Astrocyte of the cerebellum (primary cell): ENCODE measurements around the gene DOCK10.
A peak's percentile ranks its signal among the peaks of the same experiment; 100 is the strongest.

Experiments
- DNase-seq: peaks from one replicate; pipeline ENCODE4 v3.0.0-alpha.2; 2011; ENCODE audit warnings: low read depth
- H3K4me3 ChIP-seq: 2 replicates; pipeline ENCODE4 v1.5.1; 2011; ENCODE audit warnings: mild to moderate bottlenecking, low read depth, low read length, moderate library complexity
- in situ Hi-C: cut with HindIII; loops from 2 replicates; pipeline ENCODE4 v1.10.0; 2017; ENCODE audit warnings: low sequenced_read_pairs
- TF ChIP-seq, protein P1 (sequence below): IDR thresholded peaks from 2 replicates; pipeline ENCODE4 v1.5.1; 2012; ENCODE audit warnings: low read length, low read depth, moderate library complexity, mild to moderate bottlenecking; ENCODE audit errors: missing control alignments

DOCK10 gene

DNA sequence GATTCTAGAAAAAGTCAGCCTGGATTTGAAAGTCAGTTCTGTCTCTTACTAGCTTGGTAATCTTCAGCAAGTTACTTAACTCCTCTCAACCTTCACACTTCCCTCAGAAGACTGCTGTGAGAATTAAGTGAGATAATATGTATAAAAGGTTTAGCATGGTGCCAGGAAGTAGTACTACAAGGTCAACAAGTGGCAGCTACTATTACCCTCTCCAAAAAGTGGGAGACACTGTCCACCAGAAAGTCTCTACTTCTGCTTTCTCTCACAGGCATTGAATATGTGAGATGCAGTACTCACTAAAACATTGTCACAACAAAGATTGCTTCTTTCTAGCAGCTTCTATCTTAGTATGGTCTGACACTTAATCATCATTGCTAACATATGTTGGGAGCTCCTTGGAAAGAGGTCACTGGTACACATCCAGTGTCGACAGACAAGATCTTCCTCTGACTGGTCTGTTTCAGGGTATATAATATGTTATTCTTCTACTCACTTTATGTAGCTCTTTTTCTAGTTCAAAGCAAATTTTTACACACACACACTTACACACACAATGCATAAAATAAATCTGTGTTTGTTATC, 47.9 kb downstream of the DOCK10 start:
- no peak overlapping the region for H3K4me3 ChIP-seq
- DNase-seq: no peak
- in situ Hi-C loops: loop anchor here (5.0 kb wide), 1 partner anchor 52 kb away; no protein-coding TSS in a partner anchor
- TF ChIP-seq, protein P1, sequence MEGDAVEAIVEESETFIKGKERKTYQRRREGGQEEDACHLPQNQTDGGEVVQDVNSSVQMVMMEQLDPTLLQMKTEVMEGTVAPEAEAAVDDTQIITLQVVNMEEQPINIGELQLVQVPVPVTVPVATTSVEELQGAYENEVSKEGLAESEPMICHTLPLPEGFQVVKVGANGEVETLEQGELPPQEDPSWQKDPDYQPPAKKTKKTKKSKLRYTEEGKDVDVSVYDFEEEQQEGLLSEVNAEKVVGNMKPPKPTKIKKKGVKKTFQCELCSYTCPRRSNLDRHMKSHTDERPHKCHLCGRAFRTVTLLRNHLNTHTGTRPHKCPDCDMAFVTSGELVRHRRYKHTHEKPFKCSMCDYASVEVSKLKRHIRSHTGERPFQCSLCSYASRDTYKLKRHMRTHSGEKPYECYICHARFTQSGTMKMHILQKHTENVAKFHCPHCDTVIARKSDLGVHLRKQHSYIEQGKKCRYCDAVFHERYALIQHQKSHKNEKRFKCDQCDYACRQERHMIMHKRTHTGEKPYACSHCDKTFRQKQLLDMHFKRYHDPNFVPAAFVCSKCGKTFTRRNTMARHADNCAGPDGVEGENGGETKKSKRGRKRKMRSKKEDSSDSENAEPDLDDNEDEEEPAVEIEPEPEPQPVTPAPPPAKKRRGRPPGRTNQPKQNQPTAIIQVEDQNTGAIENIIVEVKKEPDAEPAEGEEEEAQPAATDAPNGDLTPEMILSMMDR: no peak

DNA sequence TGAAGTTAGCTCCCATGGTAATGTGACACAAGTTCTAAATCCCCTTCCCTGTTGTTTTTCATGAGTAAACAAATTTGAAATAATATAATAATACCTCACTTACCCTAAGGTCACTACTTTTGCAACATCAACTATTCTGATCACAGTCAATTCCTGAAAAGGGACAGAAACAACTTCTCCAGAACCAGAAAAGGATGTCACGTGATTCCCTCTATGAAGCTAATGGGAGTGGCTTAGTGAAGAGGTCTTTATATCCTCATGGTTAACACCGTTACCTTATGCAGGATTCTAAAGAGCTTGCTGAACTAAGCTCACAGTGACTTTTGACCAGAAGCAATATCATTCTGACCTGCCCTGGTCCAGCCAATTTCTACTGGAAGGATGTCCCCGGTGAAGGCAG, 51.6 kb downstream of the DOCK10 start:
- in situ Hi-C loops: loop anchor here (5.0 kb wide), 1 partner anchor 48 kb away; no protein-coding TSS in a partner anchor

DNA sequence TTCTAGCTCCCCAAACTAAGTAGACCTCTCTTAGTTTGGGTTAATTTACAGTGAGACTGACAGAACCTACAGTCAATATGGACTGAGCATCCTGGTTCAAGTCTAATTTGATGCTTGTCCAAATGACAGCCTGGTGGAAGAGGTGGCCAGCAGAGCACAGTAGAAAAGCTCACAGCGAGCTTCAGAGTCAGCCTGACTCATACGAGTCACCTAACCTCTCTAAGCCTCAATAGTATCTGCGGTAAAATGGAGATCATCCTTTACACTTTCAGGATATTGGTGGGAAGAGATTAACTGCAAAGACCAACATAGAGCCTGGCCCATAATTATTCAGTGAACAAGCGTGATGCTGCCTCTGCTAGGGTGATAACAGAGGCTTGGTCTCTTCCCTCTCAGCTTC, 54.5 kb downstream of the DOCK10 start:
- no peak overlapping the region for H3K4me3 ChIP-seq
- TF ChIP-seq, protein P1: no peak
- DNase-seq: no peak
- in situ Hi-C loops: no loop called here

More for the DNA sequence above, 51.6 kb downstream of the DOCK10 start:
- no peak for DNase-seq
- TF ChIP-seq, protein P1: no peak
- H3K4me3 ChIP-seq: no peak overlapping the region

DNA sequence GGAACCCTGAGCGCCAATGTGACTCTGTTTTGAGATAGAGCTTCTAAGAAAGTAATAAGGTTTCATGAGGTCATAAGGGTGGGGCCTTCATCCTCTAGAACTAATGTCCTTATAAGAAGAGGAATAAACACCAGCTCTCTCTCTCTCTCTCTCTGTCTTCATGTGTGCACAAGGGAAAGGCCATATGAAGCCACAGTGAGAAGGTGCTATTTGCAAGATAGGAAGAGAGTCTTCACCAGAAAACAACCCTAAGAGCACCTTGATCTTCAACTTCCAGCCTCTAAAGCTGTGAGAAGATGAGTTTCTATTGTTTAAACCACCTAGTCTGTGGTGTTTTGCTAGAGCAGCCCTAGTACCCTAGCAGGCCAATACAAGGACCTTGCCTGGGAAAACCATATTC, 55.8 kb downstream of the DOCK10 start:
- TF ChIP-seq, protein P1: no peak
- in situ Hi-C loops: no loop called here
- H3K4me3 ChIP-seq: no peak overlapping the region
- DNase-seq: no peak

DNA sequence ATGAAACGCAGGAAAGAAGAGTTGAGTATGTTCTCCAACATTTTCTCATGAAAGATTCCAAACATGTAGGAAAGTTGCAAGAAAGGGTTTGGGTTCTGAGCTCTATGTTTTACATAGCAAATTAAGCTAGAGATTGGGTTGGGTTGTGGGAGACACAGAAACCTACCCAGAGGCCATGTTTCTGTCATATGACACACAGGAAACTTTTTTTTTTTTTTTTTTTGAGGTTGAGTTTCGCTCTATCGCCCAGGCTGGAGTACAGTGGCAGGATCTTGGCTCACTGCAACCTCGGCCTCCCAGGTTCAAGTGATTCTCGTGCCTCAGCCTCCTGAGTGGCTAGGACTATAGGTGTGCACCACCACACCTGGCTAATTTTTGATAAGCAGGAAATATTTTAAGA, 57.6 kb downstream of the DOCK10 start:
- DNase-seq: no peak
- in situ Hi-C loops: no loop called here
- no peak overlapping the region for H3K4me3 ChIP-seq
- TF ChIP-seq, protein P1: no peak

DNA sequence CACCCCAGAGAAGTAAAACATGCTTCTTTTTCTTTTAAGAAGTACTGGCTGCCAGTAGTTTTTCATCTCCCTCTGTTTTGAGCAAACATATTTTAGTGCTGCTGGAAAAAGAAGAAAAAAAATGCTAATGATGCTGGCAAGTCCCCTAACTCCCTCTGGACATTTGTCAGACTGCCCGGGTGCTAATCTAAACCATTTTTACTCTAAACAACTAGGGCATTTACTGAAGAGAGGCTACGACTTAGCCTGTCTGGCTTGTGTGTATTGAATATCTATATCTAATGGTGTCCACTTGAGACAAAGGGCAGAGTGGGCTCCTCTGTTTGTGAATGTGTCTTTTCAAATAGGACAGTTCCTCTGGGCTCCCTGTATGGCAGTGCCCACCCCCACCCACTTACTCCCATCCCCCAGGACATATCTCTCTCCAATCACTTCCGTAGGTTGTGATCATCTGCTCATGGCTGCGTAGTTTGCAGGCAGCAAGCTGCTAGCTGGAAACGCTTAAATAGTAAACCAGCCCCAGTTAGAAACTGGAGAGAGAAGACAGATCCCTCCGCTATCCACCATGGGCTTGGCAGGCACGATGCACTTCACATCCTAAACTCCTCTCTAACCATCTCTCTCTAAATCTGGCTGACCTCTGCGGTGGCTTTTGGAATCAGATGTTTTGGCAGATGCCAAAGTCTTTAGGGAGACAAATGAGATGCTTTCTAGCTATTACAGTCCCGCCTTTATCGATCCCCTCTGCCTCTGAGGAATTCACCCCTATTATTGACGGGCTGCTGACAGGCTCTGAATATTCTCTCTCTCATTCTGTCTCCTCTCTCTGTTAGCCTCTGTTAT, 58.3 kb downstream of the DOCK10 start:
- peak overlapping the region; percentile 22 for H3K4me3 ChIP-seq
- in situ Hi-C loops: no loop called here
- TF ChIP-seq, protein P1: no peak
- peak; percentile 34 for DNase-seq
